Activated CD8-positive, alpha-beta T cell treated with anti-CD3 and anti-CD28 coated beads for 36 hours (primary cell): ENCODE results near the gene SDF2. TPM values are rescaled to one million over a fixed set of nuclear protein-coding genes. Genes with fewer than 3 reads are reported as not detected.

ENCODE experiments used
- ATAC-seq: fragments of 200-7000 bp; cut with Tn5 transposase; one replicate; pipeline ENCODE4 v1.10.0; 2021; ENCODE audit warnings: mild to moderate bottlenecking, moderate library complexity
- CTCF ChIA-PET: fragments of 350-600 bp; sonication (Branson Sonifier 250); formaldehyde crosslinking; loops from one replicate; lab custom pipeline; 2021; ENCODE audit warnings: antibody characterized with exemption; lab: Charles Lee
- POLR2A ChIA-PET: fragments of 350-600 bp; sonication (Branson Sonifier 250); formaldehyde crosslinking; loops from one replicate; lab custom pipeline; 2021; ENCODE audit warnings: antibody characterized with exemption; lab: Charles Lee
- DNase-seq: peaks from one replicate; pipeline ENCODE4 v3.0.0-alpha.2; 2020
- H3K27ac Mint-ChIP-seq: one replicate; pipeline ENCODE4 v1.8.0; 2021; ENCODE audit warnings: mild to moderate bottlenecking, mixed read lengths
- H3K27me3 Mint-ChIP-seq: one replicate; pipeline ENCODE4 v1.8.0; 2021; ENCODE audit warnings: mixed read lengths
- H3K36me3 Mint-ChIP-seq: one replicate; pipeline ENCODE4 v1.8.0; 2021; ENCODE audit warnings: low read depth, mixed read lengths
- H3K4me1 Mint-ChIP-seq: one replicate; pipeline ENCODE4 v1.8.0; 2021; ENCODE audit warnings: low read depth, mixed read lengths
- H3K4me3 Mint-ChIP-seq: one replicate; pipeline ENCODE4 v1.8.0; 2021; ENCODE audit warnings: mild to moderate bottlenecking, moderate library complexity, mixed read lengths
- H3K9me3 Mint-ChIP-seq: one replicate; pipeline ENCODE4 v1.8.0; 2021; ENCODE audit warnings: mixed read lengths
- intact Hi-C: fragments of 100-400 bp; cut with micrococcal nuclease; formaldehyde crosslinking; loops from one replicate; pipeline ENCODE4 v1.10.0; 2022
- total RNA-seq, 2 experiments: library from RNA; stranded (reverse); gene quantifications; one replicate each; pipeline ENCODE4 v1.2.3, GENCODE V29; 2021
- TF ChIP-seq, protein P1 (sequence below): fragments of 200-600 bp; IDR thresholded peaks from one replicate; pipeline ENCODE4 v1.8.0; 2022; ENCODE audit warnings: antibody characterized with exemption, mild to moderate bottlenecking

The SDF2 gene
- total RNA-seq, 2 experiments from 2014 or later: 37.4 to 39.0 TPM

DNA sequence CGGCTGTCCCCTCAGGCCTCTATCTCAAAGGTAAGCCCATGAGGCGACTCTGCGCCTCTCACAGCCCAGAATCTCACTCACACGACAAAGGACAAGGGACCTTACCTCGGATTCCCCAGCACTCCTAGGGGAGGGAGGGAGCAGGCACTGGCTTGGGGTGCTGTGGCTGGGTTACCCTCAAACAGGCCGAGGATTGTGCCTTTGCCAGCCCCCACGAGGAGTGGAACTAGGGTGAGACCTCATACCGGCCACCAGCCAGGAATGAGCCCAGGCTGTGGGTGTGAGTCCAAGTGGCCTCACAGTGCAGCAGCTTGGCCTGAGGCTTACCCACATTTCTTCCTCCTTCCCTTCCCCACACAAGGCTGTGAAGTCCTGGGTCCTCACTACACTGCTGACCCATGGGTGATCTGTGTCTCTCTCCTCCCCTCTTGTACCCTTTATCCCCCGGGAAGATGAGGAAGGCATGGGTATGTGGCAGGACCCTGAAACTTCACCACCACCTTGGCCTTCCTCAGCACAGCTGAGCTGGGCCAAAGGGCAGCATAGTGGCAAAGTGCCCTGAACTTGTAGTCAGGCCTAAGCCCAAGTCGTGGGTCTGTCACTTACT lies 44.1 kb upstream of the SDF2 start:
- no peak for ATAC-seq
- H3K27me3 Mint-ChIP-seq: no peaks in the 10 kb centered on the region
- H3K27ac Mint-ChIP-seq: no peak overlapping the region
- H3K9me3 Mint-ChIP-seq: no peaks in the 10 kb centered on the region
- no peak overlapping the region for H3K4me3 Mint-ChIP-seq
- peaks cover 19% of the 10 kb centered on the region for H3K36me3 Mint-ChIP-seq
- TF ChIP-seq, protein P1, sequence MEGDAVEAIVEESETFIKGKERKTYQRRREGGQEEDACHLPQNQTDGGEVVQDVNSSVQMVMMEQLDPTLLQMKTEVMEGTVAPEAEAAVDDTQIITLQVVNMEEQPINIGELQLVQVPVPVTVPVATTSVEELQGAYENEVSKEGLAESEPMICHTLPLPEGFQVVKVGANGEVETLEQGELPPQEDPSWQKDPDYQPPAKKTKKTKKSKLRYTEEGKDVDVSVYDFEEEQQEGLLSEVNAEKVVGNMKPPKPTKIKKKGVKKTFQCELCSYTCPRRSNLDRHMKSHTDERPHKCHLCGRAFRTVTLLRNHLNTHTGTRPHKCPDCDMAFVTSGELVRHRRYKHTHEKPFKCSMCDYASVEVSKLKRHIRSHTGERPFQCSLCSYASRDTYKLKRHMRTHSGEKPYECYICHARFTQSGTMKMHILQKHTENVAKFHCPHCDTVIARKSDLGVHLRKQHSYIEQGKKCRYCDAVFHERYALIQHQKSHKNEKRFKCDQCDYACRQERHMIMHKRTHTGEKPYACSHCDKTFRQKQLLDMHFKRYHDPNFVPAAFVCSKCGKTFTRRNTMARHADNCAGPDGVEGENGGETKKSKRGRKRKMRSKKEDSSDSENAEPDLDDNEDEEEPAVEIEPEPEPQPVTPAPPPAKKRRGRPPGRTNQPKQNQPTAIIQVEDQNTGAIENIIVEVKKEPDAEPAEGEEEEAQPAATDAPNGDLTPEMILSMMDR: no peak
- ChIA-PET CTCF (interaction anchor here (1.5 kb wide), 1 partner anchor 59 kb away, joined by 5 read pairs; no protein-coding TSS in a partner anchor), POLR2A (interaction anchor here (1.4 to 1.7 kb wide), 3 partner anchors 14 to 545 kb away, joined by 3 to 8 read pairs (median 3); partner anchors contain the start of gene RPL23A)
- intact Hi-C loops: no loop called here
- no peak for DNase-seq
- H3K4me1 Mint-ChIP-seq: peaks cover 4% of the 10 kb centered on the region

DNA sequence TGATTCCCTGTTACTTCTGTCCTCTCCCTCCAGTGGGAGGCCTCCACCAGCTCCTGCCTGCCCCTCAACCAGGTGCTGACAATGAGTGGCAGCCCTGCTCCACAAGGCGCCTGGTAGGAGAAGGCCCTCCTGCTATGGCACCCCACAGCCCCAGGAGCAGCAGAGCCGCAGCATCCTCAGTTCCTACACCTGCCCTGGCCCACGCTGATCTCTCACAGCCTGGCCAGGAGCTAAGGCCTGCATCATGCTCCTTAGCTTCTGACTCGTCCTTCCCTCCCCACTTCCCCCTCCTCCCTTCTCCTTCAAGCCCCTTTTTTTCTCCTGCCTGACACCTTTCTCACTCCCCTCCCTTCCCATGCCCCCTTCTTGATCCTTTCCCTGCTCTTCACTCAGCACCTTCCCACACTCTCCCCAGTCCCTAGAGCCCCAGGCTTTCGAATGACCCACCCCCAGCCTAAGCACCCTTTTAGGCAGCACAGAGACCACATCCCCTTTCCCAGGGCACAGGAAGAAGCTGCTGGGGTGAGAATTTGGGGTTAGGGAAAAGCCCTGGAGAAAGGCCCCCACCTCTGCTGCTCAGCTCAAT lies 43.5 kb upstream of the SDF2 start:
- intact Hi-C loops: no loop called here
- Mint-ChIP-seq H3K4me3 (no peak overlapping the region), H3K27ac (peak overlapping the region; percentile 17), H3K27me3 (no peaks in the 10 kb centered on the region), H3K9me3 (no peaks in the 10 kb centered on the region), H3K36me3 (peaks cover 21% of the 10 kb centered on the region), H3K4me1 (no peaks in the 10 kb centered on the region)
- ATAC-seq: no peak
- ChIA-PET POLR2A (interaction anchor here (0.6 to 1.5 kb wide), 3 partner anchors 10 to 16 kb away, joined by 3 to 4 read pairs (median 3); no protein-coding TSS in a partner anchor), CTCF (interaction anchor here (1.5 kb wide), 1 partner anchor 58 kb away, joined by 5 read pairs; no protein-coding TSS in a partner anchor)
- TF ChIP-seq, protein P1: no peak
- DNase-seq: no peak

DNA sequence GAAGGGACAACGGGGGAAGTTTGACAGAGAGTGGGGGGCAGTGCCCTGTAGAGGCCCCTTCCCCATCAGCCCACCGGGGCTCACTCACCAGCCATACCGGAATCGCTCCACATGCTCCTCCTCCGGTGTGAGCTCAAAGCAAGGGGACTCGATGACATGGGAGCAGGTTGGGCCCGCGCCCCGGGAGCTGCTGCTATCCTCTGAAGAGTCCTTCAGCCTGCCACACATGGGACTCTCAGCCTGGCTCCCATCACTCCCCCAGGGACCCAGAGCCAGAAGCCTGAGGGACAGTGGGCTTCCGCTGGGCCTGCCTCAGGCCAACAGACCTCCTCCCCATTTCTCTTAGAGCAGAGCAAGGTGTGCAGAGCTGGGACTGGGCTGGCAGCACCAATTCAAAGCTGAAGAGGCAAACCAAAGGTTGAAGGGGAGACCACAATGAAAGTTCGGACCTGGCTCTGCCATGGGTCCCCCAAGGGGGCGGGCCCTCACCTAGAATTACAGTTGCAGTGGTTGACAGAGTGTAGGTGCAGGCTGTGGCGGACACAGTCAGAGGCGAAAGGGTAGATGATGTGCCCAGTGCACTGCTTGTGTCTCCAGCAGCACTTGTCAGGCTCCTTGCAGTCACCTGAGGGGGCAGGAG lies 42.6 kb upstream of the SDF2 start:
- ChIA-PET POLR2A (interaction anchor here (0.6 to 1.6 kb wide), 7 partner anchors 9 to 127 kb away, joined by 3 to 4 read pairs (median 3); partner anchors contain the start of genes ALDOC and BLTP2), CTCF (interaction anchor here (1.5 kb wide), 1 partner anchor 57 kb away, joined by 5 read pairs; no protein-coding TSS in a partner anchor)
- no peaks in the 10 kb centered on the region for H3K4me1 Mint-ChIP-seq
- H3K4me3 Mint-ChIP-seq: no peak overlapping the region
- H3K27me3 Mint-ChIP-seq: no peaks in the 10 kb centered on the region
- intact Hi-C loops: no loop called here
- DNase-seq: no peak
- H3K9me3 Mint-ChIP-seq: no peaks in the 10 kb centered on the region
- TF ChIP-seq, protein P1: no peak
- ATAC-seq: no peak
- peaks cover 28% of the 10 kb centered on the region for H3K36me3 Mint-ChIP-seq
- no peak overlapping the region for H3K27ac Mint-ChIP-seq

DNA sequence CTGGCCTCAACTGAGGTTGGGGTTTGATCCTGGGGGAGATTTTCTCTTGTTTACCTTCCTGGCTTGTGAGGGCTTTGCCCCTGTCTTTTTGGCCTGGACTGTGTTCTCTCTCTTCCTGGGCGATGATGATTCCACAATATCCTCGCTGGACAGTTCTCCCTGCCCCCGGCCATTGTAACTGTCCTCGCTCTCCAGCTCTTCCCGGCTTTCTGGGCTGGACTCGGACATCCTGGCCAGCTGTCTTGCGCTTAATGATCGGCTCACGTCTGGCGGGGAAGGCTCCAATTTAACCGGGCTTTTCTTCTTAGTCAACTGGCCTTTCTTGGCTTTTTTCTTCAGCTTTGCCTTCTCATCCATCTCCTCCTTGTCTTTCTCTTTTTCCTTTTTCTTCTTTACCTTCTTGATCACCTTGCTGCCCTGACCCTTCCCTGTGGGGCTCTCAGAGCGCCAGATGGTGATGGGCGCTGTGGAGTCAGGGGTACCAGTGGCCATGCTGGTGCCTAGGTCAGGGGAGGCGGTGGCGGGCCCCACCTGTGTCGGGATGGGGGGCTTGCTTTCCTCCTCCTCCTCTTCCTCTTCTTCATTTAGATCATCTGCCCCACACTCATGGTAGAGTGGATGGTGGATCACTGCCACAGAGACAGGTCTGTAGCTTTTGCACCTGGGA lies 42.0 kb upstream of the SDF2 start:
- ChIA-PET POLR2A (interaction anchor here (0.8 to 1.6 kb wide), 5 partner anchors 8 to 127 kb away, joined by 3 to 4 read pairs (median 3); partner anchors contain the start of genes ALDOC and BLTP2), CTCF (no interaction called here)
- DNase-seq (no peak), ATAC-seq (no peak)
- peak overlapping the region; percentile 13 for H3K27ac Mint-ChIP-seq
- no peak overlapping the region for H3K4me3 Mint-ChIP-seq
- intact Hi-C loops: no loop called here
- H3K27me3 Mint-ChIP-seq: no peaks in the 10 kb centered on the region
- H3K36me3 Mint-ChIP-seq: peaks cover 34% of the 10 kb centered on the region
- TF ChIP-seq, protein P1: no peak
- no peaks in the 10 kb centered on the region for H3K9me3 Mint-ChIP-seq
- no peaks in the 10 kb centered on the region for H3K4me1 Mint-ChIP-seq
